ENCODE measurements around the gene DCTPP1.

DCTPP1 gene

DNA sequence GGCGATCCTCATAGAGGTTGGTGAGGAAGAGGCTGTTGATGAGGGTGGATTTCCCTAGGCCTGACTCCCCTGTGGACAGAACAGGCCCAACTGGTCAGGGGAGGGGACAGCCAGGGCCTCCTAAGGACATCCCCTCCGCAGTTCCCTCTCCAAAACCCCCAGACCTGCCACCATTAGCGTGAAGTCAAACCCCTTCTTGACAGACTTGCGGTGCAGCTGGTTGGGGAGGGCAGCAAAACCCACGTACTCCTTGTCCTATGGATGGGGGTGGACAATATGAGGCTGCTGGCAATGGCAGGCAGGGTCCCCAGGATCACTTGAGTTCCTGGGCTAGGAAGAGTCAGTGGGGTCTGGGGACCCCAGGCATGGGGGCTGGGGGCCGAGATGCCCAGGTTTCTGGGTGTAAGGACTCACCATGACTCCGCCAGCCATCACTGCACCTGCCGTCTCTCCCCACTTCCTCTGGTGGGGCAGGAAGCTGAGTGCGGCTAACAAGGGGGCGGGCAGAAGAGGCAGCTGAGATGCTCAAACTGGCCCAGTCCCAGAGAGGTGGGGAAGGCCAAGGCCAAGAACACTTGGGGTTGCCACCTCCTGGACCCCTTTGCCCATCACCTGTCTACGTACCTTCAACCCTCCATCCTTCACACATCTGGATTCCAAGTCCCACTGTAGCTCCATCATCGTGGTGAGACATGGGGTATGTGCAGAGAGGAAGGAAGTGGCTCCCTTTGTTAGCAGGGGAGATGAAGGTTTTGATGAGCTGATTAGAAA, 47.5 kb downstream of the DCTPP1 start, which contains the start of gene SEPTIN1:
TSS of gene SEPTIN1 (minus strand) at position 451 of the 771 bp plus-strand sequence. CDS start at position 432, 19 bp downstream.
- TF ChIP-seq EZH2phosphoT487 (IDR thresholded peaks at IDR 0.05; ENCODE audit: borderline replicate concordance) = no peak
- TF ChIP-seq, protein P1, sequence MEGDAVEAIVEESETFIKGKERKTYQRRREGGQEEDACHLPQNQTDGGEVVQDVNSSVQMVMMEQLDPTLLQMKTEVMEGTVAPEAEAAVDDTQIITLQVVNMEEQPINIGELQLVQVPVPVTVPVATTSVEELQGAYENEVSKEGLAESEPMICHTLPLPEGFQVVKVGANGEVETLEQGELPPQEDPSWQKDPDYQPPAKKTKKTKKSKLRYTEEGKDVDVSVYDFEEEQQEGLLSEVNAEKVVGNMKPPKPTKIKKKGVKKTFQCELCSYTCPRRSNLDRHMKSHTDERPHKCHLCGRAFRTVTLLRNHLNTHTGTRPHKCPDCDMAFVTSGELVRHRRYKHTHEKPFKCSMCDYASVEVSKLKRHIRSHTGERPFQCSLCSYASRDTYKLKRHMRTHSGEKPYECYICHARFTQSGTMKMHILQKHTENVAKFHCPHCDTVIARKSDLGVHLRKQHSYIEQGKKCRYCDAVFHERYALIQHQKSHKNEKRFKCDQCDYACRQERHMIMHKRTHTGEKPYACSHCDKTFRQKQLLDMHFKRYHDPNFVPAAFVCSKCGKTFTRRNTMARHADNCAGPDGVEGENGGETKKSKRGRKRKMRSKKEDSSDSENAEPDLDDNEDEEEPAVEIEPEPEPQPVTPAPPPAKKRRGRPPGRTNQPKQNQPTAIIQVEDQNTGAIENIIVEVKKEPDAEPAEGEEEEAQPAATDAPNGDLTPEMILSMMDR (conservative IDR thresholded peaks at IDR 0.05; ENCODE audit: low read length) = no peak
- Histone ChIP-seq H3K4me1 (ENCODE audit: insufficient read depth, low read length, poor library complexity, severe bottlenecking) (peaks cover 50% of the 10 kb centered on the region), H3K9ac (ENCODE audit: low read depth, low read length, poor library complexity, severe bottlenecking) (peak within 1 kb of the TSS; percentile 85)

DNA sequence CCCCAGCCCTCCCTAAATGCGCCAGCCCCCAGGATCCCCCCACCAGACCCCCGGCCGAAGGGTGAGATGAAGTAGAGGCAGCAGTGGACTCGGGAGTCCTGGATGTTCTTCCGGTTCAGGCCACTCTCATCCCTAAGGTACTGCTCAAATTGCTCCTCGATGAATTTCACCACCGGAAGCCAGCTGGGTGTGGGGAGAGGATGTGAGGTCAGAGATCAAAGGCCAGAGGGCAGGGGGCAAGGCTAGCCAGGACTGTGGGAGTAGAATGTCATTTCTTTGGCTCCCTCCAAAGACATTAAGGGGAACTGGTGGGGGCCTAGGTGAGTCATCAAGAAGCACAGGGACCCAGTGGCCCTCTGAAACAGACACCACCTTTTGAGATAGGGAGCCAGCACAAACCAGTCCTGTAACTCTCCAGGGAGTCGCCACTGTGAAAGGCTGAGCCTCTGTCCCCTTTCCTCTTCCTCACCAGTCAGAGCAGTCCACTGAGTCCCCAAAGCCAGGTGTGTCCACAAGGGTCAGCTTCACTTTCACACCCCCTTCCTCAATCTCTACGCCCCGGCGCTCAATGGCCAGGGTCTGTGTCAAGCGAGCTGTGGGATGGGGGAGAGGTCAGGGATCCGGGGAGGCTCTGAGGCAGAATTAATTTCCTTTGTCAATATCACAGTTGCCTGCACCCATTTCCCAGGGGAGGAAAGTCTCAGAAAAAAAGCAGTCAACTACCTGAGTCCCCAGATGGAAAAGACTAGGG, 48.4 kb downstream of the DCTPP1 start:
- peaks cover 16% of the 10 kb centered on the region for H3F3A ChIP-seq (ENCODE audit: low read depth)
- H3K27me3 ChIP-seq (ENCODE audit: insufficient read depth, low read length, poor library complexity, severe bottlenecking) = no peaks in the 10 kb centered on the region
- H3K9me3 ChIP-seq (ENCODE audit: insufficient read depth, low read depth, low read length) = no peaks in the 10 kb centered on the region
- H2AFZ ChIP-seq (ENCODE audit: low read length) = no peak overlapping the region
- TF ChIP-seq, protein P1 (conservative IDR thresholded peaks at IDR 0.05; ENCODE audit: low read length) = no peak
- no peak for TF ChIP-seq EZH2phosphoT487 (IDR thresholded peaks at IDR 0.05; ENCODE audit: borderline replicate concordance)
- peak overlapping the region; percentile 85 for H3K9ac ChIP-seq (ENCODE audit: low read depth, low read length, poor library complexity, severe bottlenecking)
- peaks cover 58% of the 10 kb centered on the region for H3K4me1 ChIP-seq (ENCODE audit: insufficient read depth, low read length, poor library complexity, severe bottlenecking)
- peaks cover 13% of the 10 kb centered on the region for H4K20me1 ChIP-seq (ENCODE audit: insufficient read depth, low read length, poor library complexity, severe bottlenecking)
- no peaks in the 10 kb centered on the region for H3K36me3 ChIP-seq (ENCODE audit: insufficient read depth, low read length)
- H3K9me2 ChIP-seq (replicated peaks; ENCODE audit: low read depth, low read length) = no peaks in the 10 kb centered on the region
- H3K4me2 ChIP-seq (ENCODE audit: low read depth, low read length, poor library complexity, severe bottlenecking) = peak overlapping the region; percentile 88
- peak overlapping the region; percentile 94 for H3K4me3 ChIP-seq (ENCODE audit: low read length, poor library complexity, severe bottlenecking)
- H3K79me2 ChIP-seq (ENCODE audit: insufficient read depth, low read length) = peaks cover 40% of the 10 kb centered on the region

More for the DNA sequence above, 47.5 kb downstream of the DCTPP1 start, which contains the start of gene SEPTIN1:
- no peaks in the 10 kb centered on the region for H3K9me2 ChIP-seq (replicated peaks; ENCODE audit: low read depth, low read length)
- no peaks in the 10 kb centered on the region for H3K9me3 ChIP-seq (ENCODE audit: insufficient read depth, low read depth, low read length)
- H3K4me3 ChIP-seq (ENCODE audit: low read length, poor library complexity, severe bottlenecking) = peak within 1 kb of the TSS; percentile 94
- H3K4me2 ChIP-seq (ENCODE audit: low read depth, low read length, poor library complexity, severe bottlenecking) = peak within 1 kb of the TSS; percentile 88
- H4K20me1 ChIP-seq (ENCODE audit: insufficient read depth, low read length, poor library complexity, severe bottlenecking) = peaks cover 13% of the 10 kb centered on the region
- H3K27me3 ChIP-seq (ENCODE audit: insufficient read depth, low read length, poor library complexity, severe bottlenecking) = no peaks in the 10 kb centered on the region
- H3F3A ChIP-seq (ENCODE audit: low read depth) = peaks cover 9% of the 10 kb centered on the region
- H3K36me3 ChIP-seq (ENCODE audit: insufficient read depth, low read length) = no peaks in the 10 kb centered on the region
- H2AFZ ChIP-seq (ENCODE audit: low read length) = peak within 1 kb of the TSS; percentile 89
- peaks cover 40% of the 10 kb centered on the region for H3K79me2 ChIP-seq (ENCODE audit: insufficient read depth, low read length)

DNA sequence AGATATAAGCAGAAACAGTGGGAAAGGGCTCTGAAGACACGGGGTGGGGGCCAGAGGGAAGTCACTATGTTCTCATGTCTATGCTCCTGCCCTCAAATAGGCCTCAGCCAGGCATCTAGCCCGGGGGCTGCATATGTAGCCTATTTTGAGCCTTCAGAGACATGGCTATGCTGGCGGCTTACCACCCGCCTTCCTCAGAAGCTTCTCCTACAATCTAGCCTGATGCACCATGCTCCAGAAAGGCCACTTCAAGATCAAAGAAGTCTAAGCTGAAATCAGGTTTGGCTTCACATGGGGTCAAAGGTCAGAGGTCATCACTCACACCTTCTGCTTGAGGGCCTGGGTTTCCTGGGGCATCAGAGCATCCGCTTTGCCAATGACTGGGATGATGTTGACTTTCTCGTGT, 49.0 kb downstream of the DCTPP1 start:
- H3K4me1 ChIP-seq (ENCODE audit: insufficient read depth, low read length, poor library complexity, severe bottlenecking) = peaks cover 61% of the 10 kb centered on the region
- H3K36me3 ChIP-seq (ENCODE audit: insufficient read depth, low read length) = no peaks in the 10 kb centered on the region
- no peaks in the 10 kb centered on the region for H3K27me3 ChIP-seq (ENCODE audit: insufficient read depth, low read length, poor library complexity, severe bottlenecking)
- peaks cover 46% of the 10 kb centered on the region for H3K79me2 ChIP-seq (ENCODE audit: insufficient read depth, low read length)
- TF ChIP-seq, protein P1 (conservative IDR thresholded peaks at IDR 0.05; ENCODE audit: low read length) = no peak
- TF ChIP-seq EZH2phosphoT487 (IDR thresholded peaks at IDR 0.05; ENCODE audit: borderline replicate concordance) = no peak
- H3K9me2 ChIP-seq (replicated peaks; ENCODE audit: low read depth, low read length) = no peaks in the 10 kb centered on the region
- peaks cover 13% of the 10 kb centered on the region for H4K20me1 ChIP-seq (ENCODE audit: insufficient read depth, low read length, poor library complexity, severe bottlenecking)
- H3K9me3 ChIP-seq (ENCODE audit: insufficient read depth, low read depth, low read length) = no peaks in the 10 kb centered on the region
- H3K4me3 ChIP-seq (ENCODE audit: low read length, poor library complexity, severe bottlenecking) = peak overlapping the region; percentile 94
- H2AFZ ChIP-seq (ENCODE audit: low read length) = no peak overlapping the region
- H3K4me2 ChIP-seq (ENCODE audit: low read depth, low read length, poor library complexity, severe bottlenecking) = peak overlapping the region; percentile 88
- peak overlapping the region; percentile 85 for H3K9ac ChIP-seq (ENCODE audit: low read depth, low read length, poor library complexity, severe bottlenecking)
- H3F3A ChIP-seq (ENCODE audit: low read depth) = peaks cover 16% of the 10 kb centered on the region
